ENCODE data around the gene NEB. TPM values are rescaled to one million over a fixed set of nuclear protein-coding genes. Genes with fewer than 3 reads are reported as not detected.
"Not testable (repeated sequence)": the region's sequence is repeated elsewhere in the genome, so short reads cannot be mapped to it uniquely, and the experiment has no call there.

Gene NEB
- total and polyA plus RNA-seq, 4 donors, result 1.6 to 3.1 (median 2.5) TPM

GRCh38 chr2:151591908-151592255 lies 142.4 kb downstream of the NEB start:
- H3K27ac ChIP-seq (ENCODE audit: low read depth in 1 of 2, low read length in 2 of 2); ATAC-seq (ENCODE audit: low FRiP score); H3K36me3 ChIP-seq (ENCODE audit: control insufficient read depth in 1 of 2, insufficient read depth in 2 of 2, low read length in 1 of 2); H3K4me1 ChIP-seq (ENCODE audit: control insufficient read depth in 1 of 2, insufficient read depth in 2 of 2, low read length in 2 of 2); H3K4me3 ChIP-seq (ENCODE audit: low read length in 2 of 2); DNase-seq; H3K9me3 ChIP-seq (ENCODE audit: control insufficient read depth, low read length); H3K27me3 ChIP-seq (ENCODE audit: control insufficient read depth in 1 of 2, insufficient read depth in 2 of 2, low read length in 1 of 2); intact Hi-C loops (cut with DNase I): not testable (repeated sequence)
- 91% methylated on average over 4 of the region's 4 CpGs for WGBS, 2 donors

GRCh38 chr2:151591250-151591907 lies 142.9 kb downstream of the NEB start:
- H3K4me1 ChIP-seq (ENCODE audit: control insufficient read depth in 1 of 2, insufficient read depth in 2 of 2, low read length in 2 of 2); H3K9me3 ChIP-seq (ENCODE audit: control insufficient read depth, low read length); H3K36me3 ChIP-seq (ENCODE audit: control insufficient read depth in 1 of 2, insufficient read depth in 2 of 2, low read length in 1 of 2); H3K27ac ChIP-seq (ENCODE audit: low read depth in 1 of 2, low read length in 2 of 2); DNase-seq; H3K27me3 ChIP-seq (ENCODE audit: control insufficient read depth in 1 of 2, insufficient read depth in 2 of 2, low read length in 1 of 2); H3K4me3 ChIP-seq (ENCODE audit: low read length in 2 of 2); intact Hi-C loops (cut with DNase I): not testable (repeated sequence)
- peak; percentile 82 for ATAC-seq (ENCODE audit: low FRiP score)
- WGBS, 2 donors, result 32 to 38% methylated on average over 4 of the region's 5 CpGs

- DNase-seq; H3K27ac ChIP-seq (ENCODE audit: low read depth in 1 of 2, low read length in 2 of 2); H3K4me1 ChIP-seq (ENCODE audit: control insufficient read depth in 1 of 2, insufficient read depth in 2 of 2, low read length in 2 of 2); H3K36me3 ChIP-seq (ENCODE audit: control insufficient read depth in 1 of 2, insufficient read depth in 2 of 2, low read length in 1 of 2); H3K27me3 ChIP-seq (ENCODE audit: control insufficient read depth in 1 of 2, insufficient read depth in 2 of 2, low read length in 1 of 2); ATAC-seq (ENCODE audit: low FRiP score); H3K9me3 ChIP-seq (ENCODE audit: control insufficient read depth, low read length); H3K4me3 ChIP-seq (ENCODE audit: low read length in 2 of 2); intact Hi-C loops (cut with DNase I): not testable (repeated sequence)
- WGBS, 2 donors, result 88% methylated on average over 1 of the region's 5 CpGs
These were observed 153.0 kb downstream of the NEB start for GRCh38 chr2:151581300-151581699.

GRCh38 chr2:151580697-151581096 lies 153.6 kb downstream of the NEB start:
- DNase-seq; ATAC-seq (ENCODE audit: low FRiP score); H3K4me3 ChIP-seq (ENCODE audit: low read length in 2 of 2); H3K27ac ChIP-seq (ENCODE audit: low read depth in 1 of 2, low read length in 2 of 2); intact Hi-C loops (cut with DNase I); H3K4me1 ChIP-seq (ENCODE audit: control insufficient read depth in 1 of 2, insufficient read depth in 2 of 2, low read length in 2 of 2); H3K9me3 ChIP-seq (ENCODE audit: control insufficient read depth, low read length); H3K36me3 ChIP-seq (ENCODE audit: control insufficient read depth in 1 of 2, insufficient read depth in 2 of 2, low read length in 1 of 2); H3K27me3 ChIP-seq (ENCODE audit: control insufficient read depth in 1 of 2, insufficient read depth in 2 of 2, low read length in 1 of 2): not testable (repeated sequence)
- no CpG with 5 or more reads among the region's 4 CpGs for WGBS, 2 donors

- no peaks in the 10 kb centered on the region for H3K27me3 ChIP-seq (ENCODE audit: control insufficient read depth in 1 of 2, insufficient read depth in 2 of 2, low read length in 1 of 2)
- 93 to 94% methylated on average over 5 of the region's 5 CpGs for WGBS, 2 donors
- intact Hi-C loops (cut with DNase I), result loop anchor here in 1 of 2 donors (10.0 kb wide), 1 partner anchor 438 kb away; no protein-coding TSS in a partner anchor
- H3K4me3 ChIP-seq (ENCODE audit: low read length in 2 of 2), result no peak overlapping the region
- no peak overlapping the region for H3K27ac ChIP-seq (ENCODE audit: low read depth in 1 of 2, low read length in 2 of 2)
- H3K4me1 ChIP-seq (ENCODE audit: control insufficient read depth in 1 of 2, insufficient read depth in 2 of 2, low read length in 2 of 2), result no peaks in the 10 kb centered on the region
- ATAC-seq (ENCODE audit: low FRiP score) (no peak), DNase-seq (no peak)
- H3K36me3 ChIP-seq (ENCODE audit: control insufficient read depth in 1 of 2, insufficient read depth in 2 of 2, low read length in 1 of 2), result no peaks in the 10 kb centered on the region
- H3K9me3 ChIP-seq (ENCODE audit: control insufficient read depth, low read length), result no peaks in the 10 kb centered on the region
These were observed 157.2 kb downstream of the NEB start for GRCh38 chr2:151577116-151577515.

- 70 to 80% methylated on average over 4 of the region's 4 CpGs for WGBS, 2 donors
- intact Hi-C loops (cut with DNase I), result loop anchor here in 1 of 2 donors (10.0 kb wide), 1 partner anchor 439 kb away; no protein-coding TSS in a partner anchor
- Histone ChIP-seq H3K36me3 (ENCODE audit: control insufficient read depth in 1 of 2, insufficient read depth in 2 of 2, low read length in 1 of 2) (no peaks in the 10 kb centered on the region), H3K4me1 (ENCODE audit: control insufficient read depth in 1 of 2, insufficient read depth in 2 of 2, low read length in 2 of 2) (no peaks in the 10 kb centered on the region), H3K9me3 (ENCODE audit: control insufficient read depth, low read length) (no peaks in the 10 kb centered on the region), H3K4me3 (ENCODE audit: low read length in 2 of 2) (no peak overlapping the region), H3K27ac (ENCODE audit: low read depth in 1 of 2, low read length in 2 of 2) (no peak overlapping the region), H3K27me3 (ENCODE audit: control insufficient read depth in 1 of 2, insufficient read depth in 2 of 2, low read length in 1 of 2) (no peaks in the 10 kb centered on the region)
- ATAC-seq (ENCODE audit: low FRiP score), result no peak
- DNase-seq, result no peak
These were observed 158.2 kb downstream of the NEB start for GRCh38 chr2:151576080-151576479.

GRCh38 chr2:151575338-151575737 lies 158.9 kb downstream of the NEB start:
- intact Hi-C loops (cut with DNase I), result loop anchor here in 1 of 2 donors (10.0 kb wide), 1 partner anchor 439 kb away; no protein-coding TSS in a partner anchor
- Histone ChIP-seq H3K4me1 (ENCODE audit: control insufficient read depth in 1 of 2, insufficient read depth in 2 of 2, low read length in 2 of 2) (no peaks in the 10 kb centered on the region), H3K4me3 (ENCODE audit: low read length in 2 of 2) (no peak overlapping the region), H3K36me3 (ENCODE audit: control insufficient read depth in 1 of 2, insufficient read depth in 2 of 2, low read length in 1 of 2) (no peaks in the 10 kb centered on the region), H3K27ac (ENCODE audit: low read depth in 1 of 2, low read length in 2 of 2) (no peak overlapping the region), H3K27me3 (ENCODE audit: control insufficient read depth in 1 of 2, insufficient read depth in 2 of 2, low read length in 1 of 2) (no peaks in the 10 kb centered on the region), H3K9me3 (ENCODE audit: control insufficient read depth, low read length) (no peaks in the 10 kb centered on the region)
- ATAC-seq (ENCODE audit: low FRiP score) (no peak), DNase-seq (no peak)
- 92 to 95% methylated on average over 5 of the region's 5 CpGs for WGBS, 2 donors

- DNase-seq (no peak), ATAC-seq (ENCODE audit: low FRiP score) (no peak)
- Histone ChIP-seq H3K4me1 (ENCODE audit: control insufficient read depth in 1 of 2, insufficient read depth in 2 of 2, low read length in 2 of 2) (peaks cover 0 to 3% of the 10 kb centered on the region in 2 donors), H3K9me3 (ENCODE audit: control insufficient read depth, low read length) (no peaks in the 10 kb centered on the region), H3K27me3 (ENCODE audit: control insufficient read depth in 1 of 2, insufficient read depth in 2 of 2, low read length in 1 of 2) (no peaks in the 10 kb centered on the region), H3K4me3 (ENCODE audit: low read length in 2 of 2) (no peak overlapping the region), H3K27ac (ENCODE audit: low read depth in 1 of 2, low read length in 2 of 2) (no peak overlapping the region), H3K36me3 (ENCODE audit: control insufficient read depth in 1 of 2, insufficient read depth in 2 of 2, low read length in 1 of 2) (no peaks in the 10 kb centered on the region)
- intact Hi-C loops (cut with DNase I), result loop anchor here in 1 of 2 donors (10.0 kb wide), 1 partner anchor 445 kb away; no protein-coding TSS in a partner anchor
- WGBS, 2 donors, result 97% methylated on average over 8 of the region's 8 CpGs
These were observed 164.1 kb downstream of the NEB start for GRCh38 chr2:151570191-151570590.

GRCh38 chr2:151569167-151569566 lies 165.1 kb downstream of the NEB start:
- ATAC-seq (ENCODE audit: low FRiP score) (no peak), DNase-seq (no peak)
- H3K4me1 ChIP-seq (ENCODE audit: control insufficient read depth in 1 of 2, insufficient read depth in 2 of 2, low read length in 2 of 2), result peaks cover 0 to 3% of the 10 kb centered on the region in 2 donors
- 36 to 47% methylated on average over 8 of the region's 8 CpGs for WGBS, 2 donors
- H3K27ac ChIP-seq (ENCODE audit: low read depth in 1 of 2, low read length in 2 of 2), result no peak overlapping the region
- no peaks in the 10 kb centered on the region for H3K27me3 ChIP-seq (ENCODE audit: control insufficient read depth in 1 of 2, insufficient read depth in 2 of 2, low read length in 1 of 2)
- no peak overlapping the region for H3K4me3 ChIP-seq (ENCODE audit: low read length in 2 of 2)
- no peaks in the 10 kb centered on the region for H3K9me3 ChIP-seq (ENCODE audit: control insufficient read depth, low read length)
- intact Hi-C loops (cut with DNase I), result no loop called here
- H3K36me3 ChIP-seq (ENCODE audit: control insufficient read depth in 1 of 2, insufficient read depth in 2 of 2, low read length in 1 of 2), result no peaks in the 10 kb centered on the region

All from aorta (tissue), 5 donors.